HCT116 (cell line): ENCODE results near the gene RNF11. TPM values are rescaled to one million over a fixed set of nuclear protein-coding genes. Genes with fewer than 3 reads are reported as not detected.

Source experiments
- ATAC-seq: fragments of 200-7000 bp; cut with Tn5 transposase; 2 replicates; pipeline ENCODE4 v1.9.1; 2020; ENCODE audit warnings: mild to moderate bottlenecking, moderate library complexity
- BruUV-seq: library from RNA; stranded (reverse); fragments of 400-500 nt; replicated peaks from 2 replicates; lab custom pipeline; 2021; lab: Mats Ljungman, UMichigan
- CTCF ChIA-PET: fragments of 300-600 bp; sonication (Branson Sonifier 250); formaldehyde crosslinking; loops from one replicate; lab custom pipeline; 2021; ENCODE audit warnings: antibody characterized with exemption; lab: Charles Lee
- POLR2A ChIA-PET: fragments of 300-600, 350-600 bp; sonication (Branson Sonifier 250); formaldehyde crosslinking; loops from one replicate; lab custom pipeline; 2021; ENCODE audit warnings: antibody characterized with exemption; lab: Charles Lee
- RAD21 ChIA-PET, 2 experiments: fragments of 300-600 bp; sonication (Branson Sonifier 250); formaldehyde crosslinking; loops; one replicate each; lab custom pipeline; 2023; ENCODE audit warnings: low total read pairs in 2 of 2; ENCODE audit not compliant: uncharacterized antibody in 2 of 2, unreplicated experiment in 2 of 2, low non-redundant PET in 1 of 2; lab: Charles Lee
- DNase-seq: peaks from one replicate; pipeline ENCODE4 v3.0.0-alpha.2; 2010; ENCODE audit warnings: low read depth, low spot score
- H2AFZ ChIP-seq: fragments of 200-600 bp; shearing (Covaris generic), sonication (generic); 2 replicates; pipeline ENCODE4 v1.6.1; 2017; ENCODE audit warnings: low read depth, mixed run types, mixed read lengths, antibody characterized with exemption, low read length; ENCODE audit not compliant: poor library complexity, severe bottlenecking
- H3K27ac ChIP-seq: 2 replicates; pipeline ENCODE4 v1.5.1; 2012; ENCODE audit warnings: low read depth, low read length
- H3K27me3 ChIP-seq: fragments of 200-600 bp; sonication (generic); 2 replicates; pipeline ENCODE4 v1.6.1; 2016; ENCODE audit warnings: mixed run types, low read length, mixed read lengths; ENCODE audit not compliant: insufficient read depth
- H3K36me3 ChIP-seq, 2 experiments: fragments of 200-500 bp in 1 of 2; fragments of 200-600 bp in 1 of 2; sonication (Bioruptor generic) in 1 of 2; sonication (generic) in 1 of 2; 2 replicates each; pipeline versions ENCODE4 v1.5.1 to v1.6.1; 2014 to 2016; ENCODE audit warnings: low read length in 2 of 2, inconsistent platforms in 1 of 2, mixed read lengths in 1 of 2, mixed run types in 1 of 2; ENCODE audit not compliant: insufficient read depth in 2 of 2, control insufficient read depth in 1 of 2
- H3K4me1 ChIP-seq, 2 experiments: fragments of 200-600 bp in 1 of 2; sonication (generic) in 1 of 2; 2 replicates each; pipeline versions ENCODE4 v1.5.1 to v1.6.1; 2012 to 2017; ENCODE audit warnings: low read length in 2 of 2, inconsistent platforms in 1 of 2, mild to moderate bottlenecking in 1 of 2, mixed read lengths in 1 of 2, mixed run types in 1 of 2, moderate library complexity in 1 of 2; ENCODE audit not compliant: insufficient read depth in 2 of 2, control insufficient read depth in 1 of 2
- H3K4me2 ChIP-seq: fragments of 200-600 bp; sonication (generic); 2 replicates; pipeline ENCODE4 v1.6.1; 2017; ENCODE audit warnings: mixed run types, low read length, mixed read lengths
- H3K4me3 ChIP-seq, 2 experiments: fragments of 200-600 bp in 1 of 2; sonication (generic) in 1 of 2; replicated peaks in 1 of 2; 2 replicates each; pipeline ENCODE4 v1.5.1; 2011 to 2016; ENCODE audit warnings: low read length in 2 of 2, control low read depth in 1 of 2, low read depth in 1 of 2, mild to moderate bottlenecking in 1 of 2, mixed read lengths in 1 of 2, mixed run types in 1 of 2
- H3K79me2 ChIP-seq: fragments of 200-600 bp; sonication (generic); 2 replicates; pipeline ENCODE4 v1.6.1; 2017; ENCODE audit warnings: mild to moderate bottlenecking, mixed run types, low read length, moderate library complexity, mixed read lengths; ENCODE audit not compliant: insufficient read depth
- H3K9ac ChIP-seq: fragments of 200-600 bp; sonication (generic); 2 replicates; pipeline ENCODE4 v1.6.1; 2016; ENCODE audit warnings: low read length, mixed read lengths
- H3K9me2 ChIP-seq: fragments of 200-600 bp; sonication (generic), shearing (Covaris generic); 2 replicates; pipeline ENCODE4 v1.6.1; 2017; ENCODE audit warnings: mixed run types, mild to moderate bottlenecking, moderate library complexity; ENCODE audit not compliant: insufficient read depth
- H3K9me3 ChIP-seq, 2 experiments: fragments of 200-500 bp in 1 of 2; fragments of 200-600 bp in 1 of 2; sonication (Bioruptor generic) in 1 of 2; sonication (generic) in 1 of 2; 2 replicates each; pipeline ENCODE4 v1.6.1; 2014 to 2017; ENCODE audit warnings: low read length in 2 of 2, mixed read lengths in 2 of 2, inconsistent platforms in 1 of 2, low read depth in 1 of 2, mild to moderate bottlenecking in 1 of 2, mixed run types in 1 of 2, moderate library complexity in 1 of 2; ENCODE audit not compliant: control insufficient read depth in 1 of 2, insufficient read depth in 1 of 2
- H4K20me1 ChIP-seq: fragments of 200-600 bp; sonication (generic), shearing (Covaris generic); 2 replicates; pipeline ENCODE4 v1.6.1; 2017; ENCODE audit warnings: mixed run types, mild to moderate bottlenecking, moderate library complexity; ENCODE audit not compliant: insufficient read depth
- ATF3 ChIP-seq: IDR thresholded peaks from 2 replicates; pipeline ENCODE4 v1.6.1; 2012
- CEBPB ChIP-seq: IDR thresholded peaks from 2 replicates; pipeline ENCODE4 v1.6.1; 2012; ENCODE audit warnings: low read depth
- EGR1 ChIP-seq: IDR thresholded peaks from 2 replicates; pipeline ENCODE4 v1.6.1; 2012; ENCODE audit warnings: low read depth
- EZH2phosphoT487 ChIP-seq: fragments of 200-600 bp; IDR thresholded peaks from 2 replicates; pipeline ENCODE4 v1.6.1; 2018; ENCODE audit warnings: antibody characterized with exemption, borderline replicate concordance
- FOSL1 ChIP-seq: IDR thresholded peaks from 2 replicates; pipeline ENCODE4 v1.6.1; 2012; ENCODE audit warnings: low read depth
- POLR2A ChIP-seq: IDR thresholded peaks from 2 replicates; pipeline ENCODE4 v1.7.0; 2011; ENCODE audit warnings: borderline replicate concordance; ENCODE audit not compliant: insufficient read depth, insufficient read length; ENCODE audit errors: extremely low read depth
- POLR2AphosphoS5 ChIP-seq: IDR thresholded peaks from 2 replicates; pipeline ENCODE4 v1.6.1; 2011; ENCODE audit warnings: mild to moderate bottlenecking, low read depth, low read length, moderate library complexity
- RAD21 ChIP-seq: IDR thresholded peaks from 2 replicates; pipeline ENCODE4 v1.6.1; 2012; ENCODE audit warnings: low read depth, mild to moderate bottlenecking
- SIN3A ChIP-seq: IDR thresholded peaks from 2 replicates; pipeline ENCODE4 v1.6.1; 2012; ENCODE audit warnings: low read depth
- SRF ChIP-seq: IDR thresholded peaks from 2 replicates; pipeline ENCODE4 v1.6.1; 2012; ENCODE audit warnings: low read depth
- ZBTB33 ChIP-seq: IDR thresholded peaks from 2 replicates; pipeline ENCODE4 v1.6.1; 2011; ENCODE audit warnings: mild to moderate bottlenecking, low read length, moderate library complexity; ENCODE audit not compliant: insufficient replicate concordance; ENCODE audit errors: extremely low read depth
- ZFX ChIP-seq: fragments of 450-650 bp; IDR thresholded peaks from 2 replicates; pipeline ENCODE4 v1.6.1; 2017
- intact Hi-C: fragments of 100-400 bp; cut with micrococcal nuclease; formaldehyde crosslinking; loops from 2 replicates; pipeline ENCODE4 v1.10.0; 2022
- total RNA-seq: library from RNA; stranded (reverse); gene quantifications from one replicate; pipeline ENCODE4 v1.2.1, GENCODE V29; 2021; ENCODE audit not compliant: unreplicated experiment
- TF ChIP-seq, protein P1 (sequence below): IDR thresholded peaks from 2 replicates; pipeline ENCODE4 v1.6.1; 2012
- TF ChIP-seq, protein P2 (sequence below): IDR thresholded peaks from 2 replicates; pipeline ENCODE4 v1.6.1; 2012; ENCODE audit warnings: low read depth

The RNF11 gene
- total RNA-seq, 1 experiment from 2014 or later, result 60.9 TPM

DNA sequence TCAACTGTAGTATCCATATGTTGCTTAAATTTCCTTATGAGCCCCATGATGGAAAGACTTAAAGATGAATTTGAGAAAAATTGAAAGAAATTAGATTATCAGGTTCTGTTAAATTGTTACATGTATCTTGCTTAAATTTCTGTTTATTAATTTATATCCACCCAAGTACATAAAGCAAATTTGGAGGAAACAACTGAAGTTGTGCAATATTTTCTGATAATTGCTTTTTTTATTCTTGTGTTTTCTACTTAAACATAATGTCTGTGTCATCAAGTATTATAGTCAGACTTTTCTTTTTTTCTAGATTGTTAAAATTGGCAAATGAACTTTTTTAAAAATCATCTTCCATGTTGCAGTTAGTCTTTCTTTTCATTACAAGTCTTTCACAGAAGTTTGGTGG is 36.8 kb downstream of the RNF11 start:
- Histone ChIP-seq H4K20me1 (0 out of 2 replicates have a peak, but pooled peaks cover 7% of the 10 kb centered on the region), H3K27me3 (no peaks in the 10 kb centered on the region), H3K27ac (no peak overlapping the region), H2AFZ (no peak overlapping the region), H3K79me2 (peaks cover 12% of the 10 kb centered on the region; the same call in 1 of the 2 replicates), H3K9me3 (no peaks in the 10 kb centered on the region), H3K9ac (no peak overlapping the region), H3K4me2 (no peak overlapping the region), H3K4me1 (peaks cover 4 to 10% of the 10 kb centered on the region in 2 experiments), H3K4me3 (no peak overlapping the region), H3K9me2 (no peaks in the 10 kb centered on the region), H3K36me3 (peaks cover 0 to 11% of the 10 kb centered on the region in 2 experiments; a peak in 2 of 4 replicates)
- no TSS peak for BruUV-seq
- intact Hi-C loops, result loop anchor here (10.0 kb wide), 1 partner anchor 398 kb away; no protein-coding TSS in a partner anchor
- CTCF ChIA-PET, result interaction anchor here (0.6 kb wide), 1 partner anchor 47 kb away, joined by 4 read pairs; no protein-coding TSS in a partner anchor
- RAD21 ChIA-PET, result no interaction called here
- TF ChIP-seq EGR1, result no peak
- no peak for TF ChIP-seq ATF3
- TF ChIP-seq SIN3A, result no peak
- ATAC-seq, result no peak
- no peak for DNase-seq
- POLR2A ChIA-PET, result no interaction called here

- TF ChIP-seq SRF (no peak), POLR2AphosphoS5 (no peak), ZBTB33 (no peak), EZH2phosphoT487 (no peak), RAD21 (no peak), POLR2A (no peak), FOSL1 (no peak), ZFX (no peak), CEBPB (no peak)
- TF ChIP-seq, protein P1, sequence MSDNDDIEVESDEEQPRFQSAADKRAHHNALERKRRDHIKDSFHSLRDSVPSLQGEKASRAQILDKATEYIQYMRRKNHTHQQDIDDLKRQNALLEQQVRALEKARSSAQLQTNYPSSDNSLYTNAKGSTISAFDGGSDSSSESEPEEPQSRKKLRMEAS, result no peak
- TF ChIP-seq, protein P2, sequence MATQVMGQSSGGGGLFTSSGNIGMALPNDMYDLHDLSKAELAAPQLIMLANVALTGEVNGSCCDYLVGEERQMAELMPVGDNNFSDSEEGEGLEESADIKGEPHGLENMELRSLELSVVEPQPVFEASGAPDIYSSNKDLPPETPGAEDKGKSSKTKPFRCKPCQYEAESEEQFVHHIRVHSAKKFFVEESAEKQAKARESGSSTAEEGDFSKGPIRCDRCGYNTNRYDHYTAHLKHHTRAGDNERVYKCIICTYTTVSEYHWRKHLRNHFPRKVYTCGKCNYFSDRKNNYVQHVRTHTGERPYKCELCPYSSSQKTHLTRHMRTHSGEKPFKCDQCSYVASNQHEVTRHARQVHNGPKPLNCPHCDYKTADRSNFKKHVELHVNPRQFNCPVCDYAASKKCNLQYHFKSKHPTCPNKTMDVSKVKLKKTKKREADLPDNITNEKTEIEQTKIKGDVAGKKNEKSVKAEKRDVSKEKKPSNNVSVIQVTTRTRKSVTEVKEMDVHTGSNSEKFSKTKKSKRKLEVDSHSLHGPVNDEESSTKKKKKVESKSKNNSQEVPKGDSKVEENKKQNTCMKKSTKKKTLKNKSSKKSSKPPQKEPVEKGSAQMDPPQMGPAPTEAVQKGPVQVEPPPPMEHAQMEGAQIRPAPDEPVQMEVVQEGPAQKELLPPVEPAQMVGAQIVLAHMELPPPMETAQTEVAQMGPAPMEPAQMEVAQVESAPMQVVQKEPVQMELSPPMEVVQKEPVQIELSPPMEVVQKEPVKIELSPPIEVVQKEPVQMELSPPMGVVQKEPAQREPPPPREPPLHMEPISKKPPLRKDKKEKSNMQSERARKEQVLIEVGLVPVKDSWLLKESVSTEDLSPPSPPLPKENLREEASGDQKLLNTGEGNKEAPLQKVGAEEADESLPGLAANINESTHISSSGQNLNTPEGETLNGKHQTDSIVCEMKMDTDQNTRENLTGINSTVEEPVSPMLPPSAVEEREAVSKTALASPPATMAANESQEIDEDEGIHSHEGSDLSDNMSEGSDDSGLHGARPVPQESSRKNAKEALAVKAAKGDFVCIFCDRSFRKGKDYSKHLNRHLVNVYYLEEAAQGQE, result no peak
- CTCF ChIA-PET, result no interaction called here
- no peaks in the 10 kb centered on the region; the same call in 1 of the 2 replicates for H3K79me2 ChIP-seq
- no peaks in the 10 kb centered on the region for H3K27me3 ChIP-seq
- no peaks in the 10 kb centered on the region for H3K9me3 ChIP-seq
- H3K4me2 ChIP-seq, result no peak overlapping the region
- BruUV-seq, result no TSS peak
- no peaks in the 10 kb centered on the region for H3K9me2 ChIP-seq
- H3K27ac ChIP-seq, result no peak overlapping the region
- no peak for DNase-seq
- intact Hi-C loops, result loop anchor here (10.0 kb wide), 1 partner anchor 400 kb away; no protein-coding TSS in a partner anchor
- POLR2A ChIA-PET, result no interaction called here
- no peak overlapping the region for H2AFZ ChIP-seq
- no peak for ATAC-seq
- RAD21 ChIA-PET, result no interaction called here
- peaks cover 0 to 11% of the 10 kb centered on the region in 2 experiments; a peak in 2 of 4 replicates for H3K36me3 ChIP-seq
- no peaks in the 10 kb centered on the region for H3K4me1 ChIP-seq
- H3K9ac ChIP-seq, result no peak overlapping the region
- 0 out of 2 replicates have a peak, but pooled peaks cover 7% of the 10 kb centered on the region for H4K20me1 ChIP-seq
- no peak overlapping the region for H3K4me3 ChIP-seq
Measured at GRCh38 chr1:51274676-51275075, 38.6 kb downstream of the RNF11 start.
